NOMO-1 (cell line): ENCODE data around the gene SAMD3.
"Not testable (repeated sequence)": the region's sequence is repeated elsewhere in the genome, so short reads cannot be mapped to it uniquely, and the experiment has no call there.

Experiments used
- DNase-seq, 2 experiments: peaks; one replicate each; lab custom pipeline; 2025; ENCODE audit not compliant: unreplicated experiment in 2 of 2; lab: John Stamatoyannopoulos, UW

The SAMD3 gene

GRCh38 chr6:130182466-130182865 lies 40.3 kb downstream of the SAMD3 start:
- no peak for DNase-seq

GRCh38 chr6:130178692-130179091 lies 44.1 kb downstream of the SAMD3 start:
- DNase-seq: no peak

DNA sequence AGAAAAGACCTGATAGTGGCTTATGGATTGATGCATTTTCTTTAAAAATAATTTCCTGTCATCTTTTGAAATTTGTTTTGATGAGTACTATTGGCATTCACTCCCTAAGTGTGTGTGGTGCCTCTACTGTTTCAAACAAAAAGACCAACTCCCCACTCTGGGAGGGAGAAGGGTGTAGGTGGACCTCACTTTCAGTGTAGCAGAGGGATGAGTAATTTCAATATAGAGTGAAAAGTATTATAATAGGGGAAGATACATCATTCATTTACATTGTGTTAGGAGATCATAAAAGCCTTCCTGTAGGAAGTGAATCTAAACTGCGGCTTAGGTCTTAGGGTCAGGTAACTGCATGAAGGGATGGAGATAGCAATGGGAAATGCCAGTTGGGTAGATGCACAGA lies 46.4 kb downstream of the SAMD3 start:
- no peak for DNase-seq

DNA sequence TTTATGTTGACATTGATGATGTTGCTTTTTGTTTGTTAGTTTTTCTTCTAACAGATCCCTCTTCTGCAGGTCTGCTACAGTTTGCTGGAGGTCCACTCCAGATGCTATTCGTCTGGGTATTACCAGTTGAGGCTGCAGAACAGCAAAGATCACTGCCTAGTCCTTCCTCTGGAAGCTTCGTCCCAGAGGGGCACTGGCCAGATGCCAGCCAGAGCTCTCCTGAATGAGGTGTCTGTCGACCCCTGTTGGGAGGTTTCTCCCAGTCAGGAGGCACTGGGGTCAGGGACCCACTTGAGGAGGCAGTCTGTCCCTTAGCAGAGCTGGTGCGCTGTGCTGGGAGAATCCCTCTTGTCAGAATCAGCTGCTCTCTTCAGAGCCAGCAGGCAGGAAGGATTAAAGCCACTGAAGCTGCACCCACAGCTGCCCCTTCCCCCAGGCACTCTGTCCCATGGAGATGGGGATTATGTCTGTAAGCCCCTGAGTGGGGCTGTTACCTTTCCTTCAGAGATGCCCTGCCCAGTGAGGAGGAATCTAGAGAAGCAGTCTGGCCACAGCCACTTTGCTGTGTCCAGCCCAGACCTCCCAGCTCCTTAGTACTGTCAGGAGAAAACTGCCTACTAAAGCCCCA lies 49.3 kb downstream of the SAMD3 start:
- not testable (repeated sequence) for DNase-seq

DNA sequence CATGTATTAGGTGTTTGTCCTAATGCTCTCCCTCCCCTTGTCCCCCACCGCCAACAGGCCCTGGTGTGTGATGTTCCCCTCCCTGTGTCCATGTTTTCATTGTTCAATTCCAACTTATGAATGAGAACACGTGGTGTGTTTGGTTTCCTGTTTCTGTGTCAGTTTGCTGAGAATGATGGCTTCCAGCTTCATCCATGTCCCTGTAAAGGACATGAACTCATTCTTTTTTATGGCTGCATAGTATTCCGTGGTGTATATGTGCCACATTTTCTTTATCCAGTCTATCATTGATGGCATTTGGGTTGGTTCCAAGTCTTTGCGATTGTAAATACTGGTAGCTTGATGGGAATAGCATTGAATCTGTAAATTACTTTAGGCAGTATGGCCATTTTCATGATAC lies 52.6 kb downstream of the SAMD3 start:
- not testable (repeated sequence) for DNase-seq

- no peak for DNase-seq
Observed at GRCh38 chr6:130167655-130168054, 55.1 kb downstream of the SAMD3 start.

DNA sequence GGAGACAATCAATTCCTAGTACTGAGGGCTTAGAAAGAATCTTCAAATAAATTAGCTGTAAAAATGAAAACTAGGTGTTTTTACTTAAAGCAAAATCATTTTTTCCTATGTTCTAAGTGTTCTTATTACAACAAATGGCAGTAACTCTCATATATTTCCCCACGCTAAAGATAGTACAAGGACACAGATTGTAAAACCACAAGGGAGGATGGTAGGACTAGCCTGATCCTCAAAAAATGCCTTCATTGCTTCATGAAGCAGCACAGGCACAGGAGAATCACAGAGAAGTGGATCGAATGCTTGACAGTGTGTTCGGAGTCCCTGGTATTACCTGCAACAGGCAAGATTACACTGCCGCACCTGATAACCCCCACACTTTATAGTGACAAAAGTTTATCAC lies 58.5 kb downstream of the SAMD3 start:
- DNase-seq: no peak

DNA sequence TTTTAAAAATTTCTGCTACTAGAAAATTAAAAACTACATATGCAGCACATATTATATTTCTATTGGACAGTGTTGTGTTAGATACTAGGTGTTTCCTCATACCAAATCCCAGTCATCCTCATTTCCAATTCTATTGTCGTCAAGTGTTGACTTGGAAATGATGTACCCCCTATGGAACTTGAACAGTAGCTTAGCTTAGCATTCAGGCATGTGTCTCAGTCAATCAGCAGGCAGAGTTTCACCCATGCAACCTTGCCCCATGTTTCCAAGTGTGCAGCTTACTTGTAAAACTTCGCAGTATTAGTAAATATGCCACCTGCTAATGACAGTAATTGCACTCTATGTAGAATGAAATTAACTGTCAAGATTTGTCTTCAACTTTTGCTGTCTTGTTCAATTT lies 59.5 kb downstream of the SAMD3 start:
- DNase-seq: no peak

DNA sequence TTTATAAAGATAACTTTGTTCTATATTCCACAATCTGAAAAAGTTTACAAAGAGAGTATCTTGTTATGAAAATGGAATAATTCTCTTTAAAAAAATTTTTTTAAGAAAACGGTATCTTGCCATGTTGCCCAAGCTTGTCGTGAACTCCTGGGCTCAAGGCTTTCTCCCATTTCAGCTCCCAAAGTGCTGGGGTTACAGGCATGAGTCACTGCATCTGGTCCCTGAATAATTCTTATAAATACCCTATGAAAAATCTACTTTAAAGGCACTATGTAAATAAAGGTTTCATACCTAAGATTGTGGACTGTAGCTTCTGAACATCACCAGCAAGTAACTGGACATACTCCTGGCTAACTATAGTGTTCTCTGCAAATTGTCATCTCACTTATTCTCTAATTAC lies 60.3 kb downstream of the SAMD3 start:
- DNase-seq: no peak

DNA sequence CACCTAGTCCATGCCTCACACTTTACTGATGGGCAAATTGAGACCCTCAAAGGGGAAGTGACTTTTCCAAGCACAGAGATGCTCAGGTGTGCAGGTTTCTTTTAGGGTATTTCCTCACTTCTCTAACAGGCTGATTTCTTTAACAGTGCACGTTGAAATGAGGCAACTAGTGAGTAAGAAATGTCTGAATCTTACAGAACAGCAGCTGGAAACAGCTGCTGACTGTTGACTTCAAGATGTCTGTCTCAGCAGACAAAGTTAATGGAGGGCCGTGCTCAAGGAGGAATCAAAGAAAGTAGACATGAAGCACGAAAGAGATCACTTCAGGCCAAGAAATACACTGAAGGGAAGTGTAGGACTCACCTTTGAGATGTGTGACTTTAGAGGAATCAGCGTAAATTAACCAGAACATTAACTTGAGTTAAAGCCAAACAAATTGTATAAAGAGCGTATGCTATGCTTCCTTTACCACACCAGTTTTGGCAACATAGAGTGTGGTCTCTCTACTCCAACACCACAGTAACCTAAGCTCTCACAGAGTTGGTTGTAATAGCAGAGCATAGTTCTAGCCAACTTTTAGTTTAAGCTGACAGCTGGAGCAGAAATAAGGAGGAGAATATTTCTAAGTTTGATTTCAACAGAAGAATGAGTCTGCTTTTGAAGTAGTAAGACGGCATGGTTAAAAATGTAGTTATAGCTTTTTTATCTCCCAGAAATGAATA lies 60.9 kb downstream of the SAMD3 start:
- no peak for DNase-seq

GRCh38 chr6:130159956-130160355 lies 62.8 kb downstream of the SAMD3 start:
- no peak for DNase-seq

GRCh38 chr6:130158548-130158947 lies 64.2 kb downstream of the SAMD3 start:
- no peak for DNase-seq

- DNase-seq: no peak
Observed at GRCh38 chr6:130158056-130158455, 64.7 kb downstream of the SAMD3 start.

- DNase-seq: no peak
Observed at GRCh38 chr6:130156908-130157307, 65.8 kb downstream of the SAMD3 start.

DNA sequence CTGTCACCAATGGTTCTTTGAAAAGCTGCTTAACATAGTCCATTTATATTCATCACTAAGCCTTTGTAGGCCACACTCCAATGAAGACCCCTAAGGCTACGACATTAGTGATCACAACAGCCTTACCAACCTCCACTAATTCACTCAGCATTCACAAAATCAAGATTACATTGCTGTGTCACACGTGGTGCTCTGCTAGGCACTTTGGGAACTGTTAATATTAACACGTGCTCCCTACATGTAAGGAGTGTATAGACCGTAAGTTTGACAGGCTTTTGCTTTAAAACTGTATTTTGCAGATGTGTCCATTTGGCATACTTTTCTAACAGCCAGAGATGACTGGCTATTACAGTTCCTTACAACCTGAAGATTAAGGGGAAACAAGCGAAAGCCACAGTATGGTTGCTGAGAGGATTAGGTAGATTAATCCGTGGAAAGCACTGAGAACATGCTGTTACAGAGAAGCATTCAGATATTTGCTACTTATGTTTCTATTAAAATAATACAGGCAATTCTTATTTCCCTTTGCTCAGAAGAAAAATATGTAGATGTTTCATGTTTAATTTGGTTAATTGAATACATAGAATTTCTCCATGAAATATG lies 69.7 kb downstream of the SAMD3 start:
- DNase-seq: no peak

- no peak for DNase-seq
Observed at GRCh38 chr6:130150906-130151305, 71.8 kb downstream of the SAMD3 start.

- DNase-seq: not testable (repeated sequence)
Observed at GRCh38 chr6:130149016-130149415, 73.7 kb downstream of the SAMD3 start.

- peak; percentile 19 to 34 for DNase-seq
Observed at GRCh38 chr6:130148181-130148580, 74.6 kb downstream of the SAMD3 start.

DNA sequence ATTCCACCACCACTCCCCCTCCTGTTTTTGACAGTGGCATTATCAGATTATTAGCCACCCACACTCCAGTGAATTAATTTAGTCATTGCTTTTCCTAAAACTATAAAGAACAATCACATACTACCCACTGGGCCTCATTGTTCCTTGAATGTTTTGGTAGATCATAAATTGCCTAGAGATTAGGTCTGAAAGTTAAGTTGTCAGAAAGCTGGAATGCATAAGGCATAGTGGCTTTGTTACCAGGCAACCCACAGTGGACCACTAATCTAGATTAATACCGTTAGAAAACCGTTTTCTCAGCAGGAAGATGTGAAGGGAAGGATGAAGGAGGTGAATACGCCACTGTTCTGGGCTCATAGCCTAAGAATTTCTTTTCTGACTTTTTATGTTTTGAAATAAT lies 75.6 kb downstream of the SAMD3 start:
- DNase-seq: no peak

- DNase-seq: no peak
Observed at GRCh38 chr6:130143709-130144108, 79.0 kb downstream of the SAMD3 start.

DNA sequence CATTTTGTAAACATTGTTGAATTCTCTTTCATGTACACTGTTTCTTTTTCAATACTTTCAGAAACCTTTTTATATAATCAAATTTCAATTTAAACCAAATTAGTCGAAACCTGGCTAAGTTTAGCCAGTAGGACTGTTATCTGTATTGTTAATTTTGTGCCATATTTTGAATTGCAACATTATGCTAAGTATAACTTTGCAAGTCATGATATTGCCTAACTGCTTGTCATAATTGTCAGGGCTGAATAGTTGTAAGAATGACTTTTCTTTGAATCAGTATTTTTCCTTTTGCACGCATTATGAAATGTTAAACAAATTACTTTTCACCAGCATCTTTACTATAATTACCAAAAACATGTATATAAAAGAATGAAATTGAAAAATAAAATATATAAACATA lies 82.7 kb downstream of the SAMD3 start:
- peak; percentile 34 to 76 for DNase-seq

GRCh38 chr6:130138909-130139242 lies 83.9 kb downstream of the SAMD3 start:
- no peak for DNase-seq
